Naive thymus-derived CD8-positive, alpha-beta T cell (primary cell): ENCODE data around the gene CDC27. TPM values are rescaled to one million over a fixed set of nuclear protein-coding genes. Genes with fewer than 3 reads are reported as not detected.
"Not testable (repeated sequence)": the region's sequence is repeated elsewhere in the genome, so short reads cannot be mapped to it uniquely, and the experiment has no call there.

ENCODE experiments used
- ATAC-seq, 2 donors: fragments of 150-1000 bp; cut with Tn5 transposase in 1 of 2; sonication (Bioruptor Pico), chemical (Tn5 transposase) in 1 of 2; 1 replicate in 1 of 2; 2 replicates in 1 of 2; pipeline ENCODE4 v1.10.0; 2021; ENCODE audit warnings: mild to moderate bottlenecking in 2 of 2, moderate library complexity in 2 of 2
- POLR2A ChIA-PET: fragments of 350-600 bp; sonication (Branson Sonifier 250); formaldehyde crosslinking; loops from one replicate; lab custom pipeline; 2021; ENCODE audit warnings: antibody characterized with exemption; lab: Charles Lee
- DNase-seq, 10 donors: peaks; one replicate each; pipeline versions ENCODE4 v3.0.0 to v3.0.0-alpha.2; 2020 to 2022
- H3K27ac Mint-ChIP-seq, 10 donors: one replicate each; pipeline ENCODE4 v1.8.0; 2020 to 2022; ENCODE audit warnings: mild to moderate bottlenecking in 10 of 10, mixed read lengths in 10 of 10, moderate library complexity in 4 of 10, inconsistent platforms in 1 of 10
- H3K27me3 Mint-ChIP-seq, 5 donors: one replicate each; pipeline ENCODE4 v1.8.0; 2021 to 2022; ENCODE audit warnings: mixed read lengths in 5 of 5
- H3K36me3 Mint-ChIP-seq, 3 donors: one replicate each; pipeline ENCODE4 v1.8.0; 2020 to 2022; ENCODE audit warnings: mixed read lengths in 3 of 3, mild to moderate bottlenecking in 2 of 3, inconsistent platforms in 1 of 3
- H3K4me1 Mint-ChIP-seq, 4 donors: one replicate each; pipeline ENCODE4 v1.8.0; 2021 to 2022; ENCODE audit warnings: mixed read lengths in 4 of 4
- H3K4me3 Mint-ChIP-seq, 10 donors: one replicate each; pipeline ENCODE4 v1.8.0; 2020 to 2022; ENCODE audit warnings: mild to moderate bottlenecking in 10 of 10, mixed read lengths in 10 of 10, moderate library complexity in 6 of 10, inconsistent platforms in 1 of 10
- H3K9me3 Mint-ChIP-seq, 9 donors: one replicate each; pipeline ENCODE4 v1.8.0; 2020 to 2022; ENCODE audit warnings: mixed read lengths in 9 of 9, mild to moderate bottlenecking in 3 of 9, inconsistent platforms in 1 of 9, moderate library complexity in 1 of 9
- polyA plus RNA-seq, 3 donors: library from polyadenylated mRNA; unstranded; fragments of 300-500 nt; fragmentation: Illumina TruSeq; gene quantifications; one replicate each; pipeline ENCODE4 v1.2.3, GENCODE V29; 2021
- total RNA-seq, 8 experiments: library from RNA in 2 of 8; stranded (reverse) in 2 of 8; gene quantifications; one replicate each; pipeline ENCODE4 v1.2.3 and lab custom pipeline; 2021 to 2026

CDC27 gene
- total and polyA plus RNA-seq, 5 experiments from 2014 or later, result 55.8 to 77.0 (median 70.7) TPM

- no peaks in the 10 kb centered on the region for H3K9me3 Mint-ChIP-seq
These were observed 111.5 kb downstream of the CDC27 start for GRCh38 chr17:47077576-47077975.

GRCh38 chr17:47076171-47076570 is 112.9 kb downstream of the CDC27 start:
- Mint-ChIP-seq H3K9me3 (no peaks in the 10 kb centered on the region), H3K4me1 (peaks cover under 1 to 23% (median 10%) of the 10 kb centered on the region in 4 donors), H3K27ac (no peak overlapping the region), H3K36me3 (peaks cover 0 to 7% (median 2%) of the 10 kb centered on the region in 3 donors), H3K4me3 (no peak overlapping the region), H3K27me3 (no peaks in the 10 kb centered on the region)
- DNase-seq (no peak), ATAC-seq (no peak)
- POLR2A ChIA-PET, result no interaction called here

More at GRCh38 chr17:47077576-47077975, 111.5 kb downstream of the CDC27 start:
- H3K4me1 Mint-ChIP-seq, result peaks cover 0 to 9% (median 3%) of the 10 kb centered on the region in 4 donors
- peaks cover 0 to 16% (median 8%) of the 10 kb centered on the region in 3 donors for H3K36me3 Mint-ChIP-seq
- H3K27me3 Mint-ChIP-seq, result no peaks in the 10 kb centered on the region
- no peak overlapping the region for H3K4me3 Mint-ChIP-seq
- ATAC-seq (no peak), DNase-seq (no peak)
- POLR2A ChIA-PET, result no interaction called here
- no peak overlapping the region for H3K27ac Mint-ChIP-seq

GRCh38 chr17:47074361-47074760 is 114.7 kb downstream of the CDC27 start:
- peak overlapping the region in 3 of 10 donors; percentile 12 to 66 (median 34) for H3K27ac Mint-ChIP-seq
- DNase-seq, H3K36me3 Mint-ChIP-seq, H3K27me3 Mint-ChIP-seq, H3K9me3 Mint-ChIP-seq, H3K4me3 Mint-ChIP-seq, ATAC-seq: not testable (repeated sequence)
- H3K4me1 Mint-ChIP-seq, result peaks cover 2 to 31% (median 19%) of the 10 kb centered on the region in 4 donors
- POLR2A ChIA-PET, result interaction anchor here (0.6 kb wide), 1 partner anchor 852 kb away, joined by 8 read pairs; no protein-coding TSS in a partner anchor

- not testable (repeated sequence) for H3K9me3 Mint-ChIP-seq, DNase-seq
These were observed 115.5 kb downstream of the CDC27 start for GRCh38 chr17:47073629-47074028.

GRCh38 chr17:47072886-47073285 is 116.2 kb downstream of the CDC27 start:
- ATAC-seq, result no peak
- H3K36me3 Mint-ChIP-seq, result peaks cover 0 to 5% (median 0%) of the 10 kb centered on the region in 3 donors
- H3K9me3 Mint-ChIP-seq, result no peaks in the 10 kb centered on the region
- H3K27me3 Mint-ChIP-seq, result no peaks in the 10 kb centered on the region
- peaks cover 9 to 37% (median 26%) of the 10 kb centered on the region in 4 donors for H3K4me1 Mint-ChIP-seq
- H3K27ac Mint-ChIP-seq, result peak overlapping the region in 3 of 10 donors; percentile 10 to 35 (median 24)
- no peak for DNase-seq
- H3K4me3 Mint-ChIP-seq, result peak overlapping the region in 1 of 10 donors; percentile 48
- POLR2A ChIA-PET, result no interaction called here

More at GRCh38 chr17:47073629-47074028, 115.5 kb downstream of the CDC27 start:
- H3K27me3 Mint-ChIP-seq, ATAC-seq, H3K36me3 Mint-ChIP-seq, H3K4me3 Mint-ChIP-seq: not testable (repeated sequence)
- Mint-ChIP-seq H3K4me1 (peaks cover 5 to 33% (median 22%) of the 10 kb centered on the region in 4 donors), H3K27ac (peak overlapping the region in 1 of 10 donors; percentile 34)
- POLR2A ChIA-PET, result interaction anchor here (0.6 kb wide), 1 partner anchor 852 kb away, joined by 8 read pairs; no protein-coding TSS in a partner anchor

GRCh38 chr17:47071171-47071570 is 117.9 kb downstream of the CDC27 start:
- peaks cover 12 to 46% (median 40%) of the 10 kb centered on the region in 4 donors for H3K4me1 Mint-ChIP-seq
- POLR2A ChIA-PET, H3K4me3 Mint-ChIP-seq: not testable (repeated sequence)

DNA sequence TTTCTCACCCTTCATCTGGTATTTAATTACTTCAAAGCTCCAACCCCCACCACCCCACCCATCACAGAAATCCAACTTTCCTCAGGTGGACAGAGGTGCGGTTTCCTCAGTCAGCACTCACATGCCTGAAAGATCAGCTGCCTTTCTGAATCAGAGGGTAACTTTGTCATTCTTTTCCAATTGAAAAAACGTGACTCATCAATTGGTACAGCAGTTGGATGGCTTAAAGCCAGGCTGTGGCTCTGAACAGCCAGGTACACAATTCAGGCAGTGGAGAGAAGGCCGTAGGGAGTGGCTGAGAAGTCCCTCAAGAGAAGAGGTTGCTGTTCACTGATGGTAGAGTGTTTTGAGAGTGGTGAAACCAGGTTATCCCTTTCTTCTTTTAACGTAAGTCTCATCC is 118.8 kb downstream of the CDC27 start:
- H3K4me1 Mint-ChIP-seq, result peaks cover 13 to 48% (median 42%) of the 10 kb centered on the region in 4 donors

More at GRCh38 chr17:47071171-47071570, 117.9 kb downstream of the CDC27 start:
- not testable (repeated sequence) for DNase-seq, H3K36me3 Mint-ChIP-seq, H3K27me3 Mint-ChIP-seq, H3K9me3 Mint-ChIP-seq, ATAC-seq
- peak overlapping the region in 9 of 10 donors; percentile 6 to 81 (median 31) for H3K27ac Mint-ChIP-seq

More for the DNA sequence above, 118.8 kb downstream of the CDC27 start:
- POLR2A ChIA-PET, H3K9me3 Mint-ChIP-seq, H3K27me3 Mint-ChIP-seq, DNase-seq, H3K4me3 Mint-ChIP-seq, H3K36me3 Mint-ChIP-seq, ATAC-seq: not testable (repeated sequence)
- peak overlapping the region in 2 of 10 donors; percentile 9 to 30 for H3K27ac Mint-ChIP-seq

Other genes starting within 250 kb of the CDC27 start
- gene RPRML, start 210.0 kb downstream of the CDC27 start, total RNA-seq, result not detected
- not detected for gene RPRML, start 210.0 kb downstream of the CDC27 start, polyA plus RNA-seq
- not detected for gene MYL4, start 20.1 kb upstream of the CDC27 start, total RNA-seq
- gene MYL4, start 20.1 kb upstream of the CDC27 start, polyA plus RNA-seq, result not detected
- not detected for gene ITGB3, start 64.5 kb upstream of the CDC27 start, total RNA-seq
- not detected for gene ITGB3, start 64.5 kb upstream of the CDC27 start, polyA plus RNA-seq
- 10 to 100 TPM; 42.8 to 51.1 TPM for gene EFCAB13, start 134.7 kb upstream of the CDC27 start, total RNA-seq
- 10 to 100 TPM in 2 of 3 donors, 1 to 10 TPM in 1; 3.6 to 11.8 (median 11.0) TPM for gene EFCAB13, start 134.7 kb upstream of the CDC27 start, polyA plus RNA-seq